Limb (tissue), 2 donors: ENCODE measurements around the gene SH3BGRL3.
"Not testable (repeated sequence)": the region's sequence is repeated elsewhere in the genome, so short reads cannot be mapped to it uniquely, and the experiment has no call there.

ENCODE experiments used
- DNase-seq, 2 donors: peaks; one replicate each; pipeline ENCODE4 v3.0.0-alpha.2; 2016; ENCODE audit errors: extremely low spot score in 2 of 2

SH3BGRL3 gene

GRCh38 chr1:26290882-26291261, 11.0 kb downstream of the SH3BGRL3 start:
- DNase-seq, result no peak

- DNase-seq, result no peak
These were observed 11.5 kb downstream of the SH3BGRL3 start for GRCh38 chr1:26291433-26291832.

- no peak for DNase-seq
These were observed 12.1 kb downstream of the SH3BGRL3 start for GRCh38 chr1:26291939-26292338.

- not testable (repeated sequence) for DNase-seq
These were observed 12.8 kb downstream of the SH3BGRL3 start for GRCh38 chr1:26292735-26293134.

GRCh38 chr1:26293911-26294463, 14.1 kb downstream of the SH3BGRL3 start:
- no peak for DNase-seq

- no peak for DNase-seq
These were observed 15.6 kb downstream of the SH3BGRL3 start for GRCh38 chr1:26295194-26296138.

- no peak for DNase-seq
These were observed 16.6 kb downstream of the SH3BGRL3 start for GRCh38 chr1:26296340-26297056.

GRCh38 chr1:26297057-26297790, 17.3 kb downstream of the SH3BGRL3 start:
- no peak for DNase-seq

- no peak for DNase-seq
These were observed 17.9 kb downstream of the SH3BGRL3 start for GRCh38 chr1:26297791-26298124.

- DNase-seq, result no peak
These were observed 20.8 kb downstream of the SH3BGRL3 start for GRCh38 chr1:26300578-26301275.

GRCh38 chr1:26302733-26303405, 23.0 kb downstream of the SH3BGRL3 start:
- DNase-seq, result no peak

GRCh38 chr1:26305667-26306289, 25.9 kb downstream of the SH3BGRL3 start:
- no peak for DNase-seq

- peak; percentile 90 to 91 for DNase-seq
These were observed 26.7 kb downstream of the SH3BGRL3 start, which contains the start of gene UBXN11 for GRCh38 chr1:26306290-26307229. TSS of gene UBXN11 (minus strand) at chr1:26306636. CDS start at chr1:26302883, 3,753 bp downstream.

GRCh38 chr1:26307363-26307781, 27.5 kb downstream of the SH3BGRL3 start:
- DNase-seq, result no peak

- not testable (repeated sequence) for DNase-seq
These were observed 28.3 kb downstream of the SH3BGRL3 start for GRCh38 chr1:26307966-26308899.

GRCh38 chr1:26314501-26314900, 34.6 kb downstream of the SH3BGRL3 start:
- no peak for DNase-seq
